ENCODE measurements around the gene S100A2. TPM values are rescaled to one million over a fixed set of nuclear protein-coding genes. Genes with fewer than 3 reads are reported as not detected.
A peak's percentile ranks its signal among the peaks of the same experiment; 100 is the strongest.

S100A2 gene
- total and polyA plus RNA-seq, 7 donors, result 0.86 to 15.4 (median 1.1) TPM

- Histone ChIP-seq H3K27me3 (ENCODE audit: insufficient read depth in 3 of 3, low read length in 2 of 3) (no peaks in the 10 kb centered on the region), H3K4me1 (peaks cover 28% of the 10 kb centered on the region), H3K36me3 (ENCODE audit: insufficient read depth in 1 of 2, low read depth in 1 of 2) (peaks cover 0 to 8% of the 10 kb centered on the region in 2 donors), H3K27ac (peak overlapping the region; percentile 77), H3K4me3 (peak overlapping the region; percentile 65), H3K9me3 (no peaks in the 10 kb centered on the region)
- ATAC-seq (no peak), DNase-seq (no peak)
- no peak for TF ChIP-seq CTCF (IDR thresholded peaks at IDR 0.05)
- intact Hi-C loops (cut with DNase I), result no loop called here
- 55 to 83% (median 64%) methylated on average over 5 of the region's 5 CpGs for WGBS, 3 donors
Measured at GRCh38 chr1:153613406-153613805, 47.8 kb upstream of the S100A2 start.

GRCh38 chr1:153612755-153613331, 47.2 kb upstream of the S100A2 start, which contains the start of gene S100A16:
Gene S100A16, minus strand, starts transcription at chr1:153613137. Its CDS starts 4,986 bp downstream, at chr1:153608151.
- Histone ChIP-seq H3K9me3 (no peaks in the 10 kb centered on the region), H3K27me3 (ENCODE audit: insufficient read depth in 3 of 3, low read length in 2 of 3) (no peaks in the 10 kb centered on the region), H3K36me3 (ENCODE audit: insufficient read depth in 1 of 2, low read depth in 1 of 2) (peaks cover 0 to 3% of the 10 kb centered on the region in 2 donors), H3K27ac (peak within 1 kb of the TSS; percentile 77), H3K4me3 (peak within 1 kb of the TSS; percentile 65), H3K4me1 (peaks cover 30% of the 10 kb centered on the region)
- DNase-seq (peak; percentile 73 to 88), ATAC-seq (peak; percentile 62 to 74 (median 70))
- 31 to 35% (median 32%) methylated on average over 9 of the region's 9 CpGs for WGBS, 3 donors
- intact Hi-C loops (cut with DNase I), result no loop called here
- no peak for TF ChIP-seq CTCF (IDR thresholded peaks at IDR 0.05)

GRCh38 chr1:153612111-153612754, 46.6 kb upstream of the S100A2 start:
- WGBS, 3 donors, result 45 to 48% (median 45%) methylated on average over 11 of the region's 11 CpGs
- H3K27me3 ChIP-seq (ENCODE audit: insufficient read depth in 3 of 3, low read length in 2 of 3), result no peaks in the 10 kb centered on the region
- peaks cover 0 to 7% of the 10 kb centered on the region in 2 donors for H3K36me3 ChIP-seq (ENCODE audit: insufficient read depth in 1 of 2, low read depth in 1 of 2)
- intact Hi-C loops (cut with DNase I), result no loop called here
- no peaks in the 10 kb centered on the region for H3K9me3 ChIP-seq
- ATAC-seq (peak in 2 of 4 donors; percentile 8 to 19), DNase-seq (no peak)
- TF ChIP-seq CTCF (IDR thresholded peaks at IDR 0.05), result no peak
- peak overlapping the region; percentile 65 for H3K4me3 ChIP-seq
- peak overlapping the region; percentile 77 for H3K27ac ChIP-seq
- peaks cover 27% of the 10 kb centered on the region for H3K4me1 ChIP-seq

GRCh38 chr1:153611356-153611755, 45.7 kb upstream of the S100A2 start:
- intact Hi-C loops (cut with DNase I), result no loop called here
- no peak for ATAC-seq
- Histone ChIP-seq H3K36me3 (ENCODE audit: insufficient read depth in 1 of 2, low read depth in 1 of 2) (peaks cover 0 to 16% of the 10 kb centered on the region in 2 donors), H3K27ac (peak overlapping the region; percentile 81), H3K9me3 (no peaks in the 10 kb centered on the region), H3K4me3 (peak overlapping the region; percentile 65), H3K27me3 (ENCODE audit: insufficient read depth in 3 of 3, low read length in 2 of 3) (no peaks in the 10 kb centered on the region), H3K4me1 (peaks cover 27% of the 10 kb centered on the region)
- WGBS, 3 donors, result 77 to 83% (median 79%) methylated on average over 1 of the region's 1 CpG
- TF ChIP-seq CTCF (IDR thresholded peaks at IDR 0.05), result no peak
- DNase-seq, result no peak
